RPMI8226 (cell line): ENCODE results near the gene NLGN1.
"Not testable (repeated sequence)": the region's sequence is repeated elsewhere in the genome, so short reads cannot be mapped to it uniquely, and the experiment has no call there.

ENCODE experiments used
- DNase-seq: peaks from one replicate; pipeline ENCODE4 v3.0.0-alpha.2; 2015

NLGN1 gene

DNA sequence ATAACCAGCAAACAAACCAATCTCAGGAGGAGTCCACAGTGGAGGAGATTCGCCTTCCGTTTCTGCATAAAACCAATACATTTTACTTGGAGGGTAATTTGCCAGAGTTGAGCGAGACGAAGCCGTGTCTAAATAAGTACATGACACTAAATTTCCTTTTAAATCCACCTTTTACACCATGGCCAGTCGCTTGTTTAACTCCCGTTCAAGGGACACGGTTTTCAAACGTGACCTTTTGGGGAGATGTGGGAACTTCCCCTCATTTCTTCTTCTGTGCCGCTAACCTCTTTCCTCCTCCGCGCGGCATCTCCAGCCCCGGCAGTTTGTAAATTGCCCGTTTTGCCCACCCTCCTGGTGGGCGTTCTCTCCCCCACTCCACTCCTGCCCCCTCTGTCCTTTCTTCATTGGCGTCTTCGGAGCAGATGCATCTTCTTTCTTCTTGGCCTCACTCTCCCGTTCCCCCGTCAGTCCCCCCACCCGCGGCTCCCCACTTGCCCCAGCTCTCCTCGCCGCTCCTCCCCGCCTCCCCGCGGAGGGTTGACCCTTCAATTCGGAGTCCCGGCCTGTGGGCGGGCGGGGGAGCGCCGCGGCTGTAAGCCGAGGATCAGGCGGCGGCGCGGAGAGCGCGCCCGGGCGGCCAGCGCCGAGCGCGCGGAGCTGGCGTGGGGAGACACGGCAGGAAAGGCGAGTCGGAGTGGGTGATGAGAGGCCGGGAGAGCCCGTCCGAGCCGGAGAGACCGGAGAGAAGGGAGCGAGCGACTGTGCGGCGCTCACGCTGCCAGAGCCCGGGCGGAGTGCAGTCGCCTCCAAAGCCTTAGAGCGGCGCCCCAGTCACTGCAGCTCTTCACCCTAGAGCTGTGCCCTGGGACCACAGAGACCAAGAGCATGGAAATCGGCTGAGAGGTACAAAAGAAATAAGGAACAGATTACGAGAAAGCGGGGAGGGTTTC is at the start of gene NLGN1:
NLGN1 (plus strand) TSS at position 584 of the 950 bp plus-strand sequence.
- DNase-seq, result no peak

- DNase-seq, result no peak
Observed at GRCh38 chr3:173351886-173352285, 45.7 kb upstream of the NLGN1 start.

DNA sequence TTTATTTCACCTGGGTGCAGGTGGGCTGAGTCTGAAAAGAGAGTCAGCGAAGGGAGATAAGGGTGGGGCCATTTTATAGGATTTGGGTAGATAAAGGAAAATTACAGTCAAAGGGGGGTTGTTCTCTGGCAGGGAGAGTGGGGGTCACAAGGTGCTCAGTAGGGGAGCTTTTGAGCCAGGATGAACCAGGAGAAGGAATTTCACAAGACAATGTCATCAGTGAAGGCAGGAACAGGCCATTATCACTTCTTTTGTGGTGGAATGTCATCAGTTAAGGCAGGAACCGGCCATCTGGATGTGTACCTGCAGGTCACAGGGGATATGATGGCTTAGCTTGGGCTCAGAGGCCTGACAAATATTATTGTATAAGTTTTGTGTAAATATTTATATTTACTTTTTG is 44.4 kb upstream of the NLGN1 start:
- not testable (repeated sequence) for DNase-seq

- DNase-seq, result no peak
Observed at GRCh38 chr3:173354124-173354523, 43.4 kb upstream of the NLGN1 start.

DNA sequence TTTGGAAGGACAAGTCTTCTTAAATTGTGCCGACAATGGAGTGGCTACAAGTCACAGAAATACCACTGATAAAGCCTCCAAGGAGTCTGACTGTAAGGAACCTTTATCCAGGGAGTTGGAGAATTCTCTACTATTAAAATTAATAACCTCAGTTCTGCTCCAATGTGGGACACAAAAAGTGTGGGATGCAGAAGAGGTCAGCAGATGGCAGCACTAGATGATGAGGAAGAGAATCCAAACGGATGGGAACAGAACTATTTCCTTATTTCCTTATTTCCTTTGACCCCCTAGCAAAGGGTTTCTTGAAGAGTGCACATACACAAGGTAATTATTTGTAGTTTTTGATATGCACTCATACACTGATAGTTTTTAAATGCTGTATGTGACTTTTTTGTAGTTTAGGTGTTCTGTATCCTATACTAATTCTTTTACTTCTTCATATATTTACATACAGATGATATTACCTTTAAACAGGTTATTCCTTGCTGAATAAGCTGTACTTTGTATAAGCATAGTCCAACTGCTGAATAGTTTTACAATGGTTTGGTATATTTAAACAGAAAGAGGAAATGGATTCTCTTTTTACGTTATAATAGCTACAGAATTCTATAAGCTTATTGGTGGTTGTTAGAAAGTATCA is 25.6 kb upstream of the NLGN1 start:
- DNase-seq, result peak; percentile 22

GRCh38 chr3:173380681-173381080 is 16.9 kb upstream of the NLGN1 start:
- DNase-seq, result no peak

GRCh38 chr3:173381936-173382335 is 15.6 kb upstream of the NLGN1 start:
- DNase-seq, result not testable (repeated sequence)

- DNase-seq, result no peak
Observed at GRCh38 chr3:173395073-173395411, 2.5 kb upstream of the NLGN1 start.

DNA sequence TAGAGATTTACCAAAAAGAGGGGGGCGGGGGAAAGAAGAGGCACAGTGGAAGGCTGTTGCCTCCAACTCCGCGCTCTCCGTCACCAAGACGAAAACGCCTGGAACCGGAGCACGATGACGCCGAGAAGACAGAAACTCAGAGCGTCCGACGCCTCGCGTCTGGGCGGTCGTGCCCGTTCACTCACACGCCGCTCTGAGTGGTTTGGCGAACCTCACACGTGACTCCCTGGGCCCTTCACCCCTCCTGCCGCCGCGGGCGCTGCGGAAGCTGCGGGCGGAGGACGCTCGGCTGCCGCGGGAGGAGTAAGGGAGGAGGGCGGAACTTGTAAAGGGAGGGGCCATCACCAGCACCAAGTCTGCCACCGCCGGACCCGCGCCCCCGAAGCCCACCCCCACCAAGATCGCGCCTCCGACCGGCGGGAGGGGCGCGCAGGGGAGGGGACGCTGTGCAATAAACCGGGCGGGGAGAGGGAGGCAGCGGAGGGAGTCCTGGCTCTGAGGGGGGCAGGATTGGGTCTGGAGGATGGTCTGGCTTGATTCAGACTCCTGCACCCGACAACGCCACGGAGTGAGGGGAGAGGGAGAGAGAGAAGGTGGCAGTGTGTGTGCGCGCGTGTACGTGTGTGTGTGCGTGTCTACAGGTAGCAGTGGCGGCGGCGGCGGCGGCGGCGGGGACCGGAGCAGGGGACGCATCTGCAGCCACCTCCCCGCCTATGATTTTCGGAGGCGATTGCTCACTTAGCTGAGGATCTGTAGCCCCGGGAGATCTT is 1.9 kb upstream of the NLGN1 start:
- DNase-seq, result peak; percentile 64

- no peak for DNase-seq
Observed at GRCh38 chr3:173396191-173397041, 1.1 kb upstream of the NLGN1 start.

DNA sequence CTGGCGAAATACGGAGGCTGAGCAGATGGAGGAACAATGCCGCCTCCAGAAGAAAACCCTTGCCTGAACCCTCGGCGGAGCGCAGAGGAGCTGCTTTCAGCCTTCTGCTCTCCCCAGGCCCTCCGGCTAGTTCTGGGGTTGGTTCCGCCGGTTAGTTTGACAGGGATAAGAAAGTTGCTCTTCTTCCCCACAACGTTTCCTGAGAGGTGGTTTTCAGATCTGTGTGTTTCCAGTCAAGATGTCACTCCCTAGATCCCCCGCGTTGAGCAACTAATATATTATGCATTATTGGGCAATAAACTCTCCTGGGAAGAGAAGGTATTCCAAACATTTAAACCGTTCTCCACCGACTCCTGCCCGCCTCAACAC is 551 bp downstream of the NLGN1 start:
- DNase-seq, result no peak

DNA sequence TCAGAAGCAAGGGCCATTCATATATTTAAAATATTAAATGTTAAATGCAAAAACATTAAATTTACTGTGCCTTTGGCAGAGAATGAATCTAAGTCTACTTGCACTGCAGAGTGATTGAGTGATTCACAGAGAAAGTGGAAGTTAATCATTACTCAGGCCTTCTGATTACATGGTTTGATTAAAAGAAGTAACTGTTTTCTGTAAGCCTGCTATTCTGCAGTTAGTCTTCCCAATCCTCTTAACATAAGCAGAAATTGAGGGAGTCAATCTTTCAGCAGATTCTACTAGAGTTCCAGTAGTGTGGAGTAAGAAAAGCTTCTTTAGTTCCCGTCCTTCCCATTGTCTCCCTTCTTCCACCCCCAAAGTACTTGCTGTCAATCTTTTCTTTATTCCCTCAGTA is 1.5 kb downstream of the NLGN1 start:
- DNase-seq, result no peak

- DNase-seq, result no peak
Observed at GRCh38 chr3:173401369-173401768, 3.8 kb downstream of the NLGN1 start.

DNA sequence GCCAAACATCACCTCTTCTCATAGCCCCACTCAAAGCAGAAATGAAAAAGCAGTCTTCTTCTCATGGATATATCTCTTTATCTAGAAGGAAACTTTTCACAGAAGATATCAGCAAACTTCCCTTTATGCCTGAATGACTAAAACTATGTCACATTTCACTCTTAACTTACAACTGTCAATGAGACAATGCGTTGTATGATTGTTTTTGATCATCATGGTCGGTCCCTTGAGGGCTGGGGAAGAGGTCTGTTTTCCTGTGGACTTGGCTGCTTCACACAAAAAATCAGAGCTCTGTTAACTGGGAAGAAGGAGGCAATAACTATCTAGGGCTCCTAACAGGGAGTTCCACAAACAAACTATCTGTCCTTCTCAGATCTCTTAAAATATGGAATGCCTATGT is 5.1 kb downstream of the NLGN1 start:
- DNase-seq, result no peak

GRCh38 chr3:173403376-173403775 is 5.8 kb downstream of the NLGN1 start:
- no peak for DNase-seq

- no peak for DNase-seq
Observed at GRCh38 chr3:173404156-173404555, 6.6 kb downstream of the NLGN1 start.

GRCh38 chr3:173410436-173410835 is 12.9 kb downstream of the NLGN1 start:
- no peak for DNase-seq

DNA sequence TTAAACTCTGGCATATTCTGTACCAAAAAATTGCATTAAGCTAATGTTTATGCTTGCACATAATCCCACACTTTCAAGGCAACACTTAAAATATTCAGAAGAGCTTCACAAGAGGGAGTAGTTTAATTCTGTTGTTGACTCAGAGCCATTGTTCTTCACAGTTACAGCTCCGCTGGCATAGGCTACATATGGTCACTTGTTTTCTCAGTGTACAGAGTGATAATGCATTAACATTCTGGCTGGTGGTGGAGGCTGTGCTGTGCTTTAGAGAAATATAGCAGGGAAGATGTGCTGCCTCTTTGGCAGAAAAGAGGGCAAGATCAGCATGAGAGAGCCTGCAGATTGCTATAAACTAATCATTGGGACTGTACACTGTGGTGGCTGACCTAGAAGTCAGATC is 13.3 kb downstream of the NLGN1 start:
- no peak for DNase-seq

GRCh38 chr3:173411375-173411973 is 13.9 kb downstream of the NLGN1 start:
- peak; percentile 34 for DNase-seq

DNA sequence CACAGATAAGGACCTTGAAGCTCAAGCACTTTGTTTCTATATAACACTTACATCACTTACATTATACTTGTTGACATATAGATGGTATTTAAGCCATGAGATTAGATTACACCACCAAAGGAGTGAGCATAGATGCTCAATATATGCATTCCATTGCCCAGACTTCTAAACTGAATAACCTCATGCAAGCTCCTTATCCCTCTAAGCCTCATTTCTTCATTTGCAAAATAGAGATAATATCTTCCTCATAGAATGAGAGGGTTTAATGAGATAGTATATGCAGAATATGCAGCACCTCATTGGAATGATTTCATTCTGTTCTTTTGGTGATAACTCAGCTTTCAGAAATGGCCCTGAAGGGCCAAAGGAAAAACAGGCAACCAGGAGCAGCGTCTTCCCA is 18.5 kb downstream of the NLGN1 start:
- DNase-seq, result no peak

DNA sequence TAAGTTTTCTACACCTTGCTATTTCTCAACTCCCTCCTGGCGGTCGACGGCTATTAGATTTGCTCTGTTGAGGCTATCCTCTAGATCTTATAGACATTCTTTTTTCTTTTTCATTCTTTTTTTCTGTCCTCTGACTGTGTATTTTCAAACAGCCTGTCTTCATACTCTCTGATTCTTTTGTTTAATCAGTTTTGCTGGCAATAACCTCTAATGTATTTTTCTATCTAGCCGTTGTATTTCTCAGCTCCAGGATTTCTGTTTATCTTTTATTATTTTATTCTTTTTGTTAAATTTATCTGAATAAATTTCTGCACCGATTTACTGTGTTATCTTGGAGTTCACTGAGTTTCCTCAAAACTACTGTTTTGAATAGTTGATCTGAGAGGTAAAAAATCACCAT is 31.5 kb downstream of the NLGN1 start:
- DNase-seq, result no peak

GRCh38 chr3:173429527-173429926 is 32.0 kb downstream of the NLGN1 start:
- no peak for DNase-seq
